Kidney (tissue), 14 donors: Measurements from ENCODE around the gene SELPLG. TPM values are rescaled to one million over a fixed set of nuclear protein-coding genes. Genes with fewer than 3 reads are reported as not detected.
"Not testable (repeated sequence)": the region's sequence is repeated elsewhere in the genome, so short reads cannot be mapped to it uniquely, and the experiment has no call there.

ENCODE experiments used
- DNase-seq, 5 donors: peaks; one replicate each; pipeline ENCODE4 v3.0.0-alpha.2; 2013 to 2020
- FAIRE-seq: peaks from 2 replicates; lab custom pipeline; 2012; peaks lifted over from hg19 to GRCh38; lab: Jason Lieb, UNC
- H3K27ac ChIP-seq, 2 donors: one replicate each; pipeline ENCODE4 v1.7.0; 2013; ENCODE audit warnings: low read depth in 2 of 2, low read length in 2 of 2, inconsistent platforms in 1 of 2
- H3K27me3 ChIP-seq: one replicate; pipeline ENCODE4 v1.7.1; 2013; ENCODE audit warnings: low read length, inconsistent platforms; ENCODE audit not compliant: control insufficient read depth, insufficient read depth
- H3K36me3 ChIP-seq, 3 donors: one replicate each; pipeline versions ENCODE4 v1.7.0 to v1.7.1; 2013; ENCODE audit warnings: low read length in 3 of 3, control low read depth in 1 of 3, inconsistent platforms in 1 of 3; ENCODE audit not compliant: insufficient read depth in 3 of 3, control insufficient read depth in 2 of 3
- H3K4me1 ChIP-seq, 3 donors: one replicate each; pipeline versions ENCODE4 v1.7.0 to v1.7.1; 2013; ENCODE audit warnings: low read length in 3 of 3, inconsistent platforms in 1 of 3, low read depth in 1 of 3; ENCODE audit not compliant: control insufficient read depth in 2 of 3, insufficient read depth in 2 of 3
- H3K4me3 ChIP-seq, 3 donors: one replicate each; pipeline versions ENCODE4 v1.7.0 to v1.8.1; 2013; ENCODE audit warnings: low read length in 3 of 3, control low read depth in 1 of 3, inconsistent platforms in 1 of 3
- H3K9ac ChIP-seq, 3 donors: one replicate each; pipeline versions ENCODE4 v1.7.0 to v1.7.1; 2013; ENCODE audit warnings: low read length in 3 of 3, control low read depth in 1 of 3, inconsistent platforms in 1 of 3
- H3K9me3 ChIP-seq, 3 donors: one replicate each; pipeline versions ENCODE4 v1.7.0 to v1.7.1; 2013; ENCODE audit warnings: low read length in 3 of 3, control low read depth in 1 of 3, inconsistent platforms in 1 of 3; ENCODE audit not compliant: control insufficient read depth in 2 of 3, insufficient read depth in 1 of 3
- CTCF ChIP-seq: IDR thresholded peaks from 3 replicates; pipeline ENCODE4 v1.5.1; 2012; ENCODE audit warnings: mild to moderate bottlenecking, moderate library complexity, borderline replicate concordance; ENCODE audit not compliant: insufficient read depth; ENCODE audit errors: extremely low read depth
- intact Hi-C: fragments of 100-400 bp; cut with DNase I; formaldehyde crosslinking; loops from one replicate; pipeline ENCODE4 v1.11.1; 2022
- polyA plus RNA-seq: library from polyadenylated mRNA; stranded (reverse); fragments of 350-450 nt; fragmentation: Illumina TruSeq; extraction: RNeasy Lipid Tissue Mini Kit (QIAGEN cat#74804); gene quantifications from one replicate; pipeline ENCODE4 v1.2.3, GENCODE V29; 2014; ENCODE audit warnings: low read depth, low replicate concordance; ENCODE audit not compliant: insufficient read depth
- total RNA-seq: library from RNA; stranded (reverse); fragmentation: NEBNext Ultra II Directional; extraction: Animal tissue kit (Norgen Biotek cat#: 25700); gene quantifications from one replicate; pipeline ENCODE4 v1.2.1, GENCODE V29; 2021
- donor health status: control.
- donor health status: control.
- donor health status: control.
- donor health status: control.
- donor health status: control.
- donor health status: DM: yes; HTN: yes; CAD: no.
- donor health status: Normal renal cell carcinoma (clear cell type).

Gene SELPLG
- total and polyA plus RNA-seq, 2 donors from 2014 or later: 3.7 to 14.3 TPM

GRCh38 chr12:108657130-108657745 is 23.5 kb upstream of the SELPLG start:
- Histone ChIP-seq H3K36me3 (peaks cover 2 to 14% (median 12%) of the 10 kb centered on the region in 3 donors), H3K27me3 (no peaks in the 10 kb centered on the region), H3K9ac (no peak overlapping the region), H3K27ac (no peak overlapping the region), H3K9me3 (no peaks in the 10 kb centered on the region), H3K4me1 (no peaks in the 10 kb centered on the region), H3K4me3 (no peak overlapping the region)
- no peak for TF ChIP-seq CTCF
- FAIRE-seq: no peak
- intact Hi-C loops: no loop called here
- DNase-seq: no peak

DNA sequence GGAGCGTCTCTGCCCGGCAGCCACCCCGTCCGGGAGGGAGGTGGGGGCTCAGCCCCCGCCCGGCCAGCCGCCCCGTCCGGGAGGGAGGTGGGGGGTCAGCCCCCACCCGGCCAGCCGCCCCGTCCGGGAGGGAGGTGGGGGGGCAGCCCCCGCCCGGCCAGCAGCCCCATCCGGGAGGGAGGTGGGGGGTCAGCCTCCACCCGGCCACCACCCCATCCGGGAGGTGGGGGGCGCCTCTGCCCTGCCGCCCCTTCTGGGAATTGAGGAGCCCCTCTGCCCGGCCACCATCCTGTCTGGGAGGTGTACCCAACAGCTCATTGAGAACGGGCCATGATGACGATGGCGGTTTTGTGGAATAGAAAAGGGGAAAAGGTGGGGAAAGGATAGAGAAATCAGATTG is 22.6 kb upstream of the SELPLG start:
- H3K4me1 ChIP-seq, H3K27me3 ChIP-seq, H3K4me3 ChIP-seq, DNase-seq, H3K27ac ChIP-seq, H3K9ac ChIP-seq, intact Hi-C loops, FAIRE-seq, H3K9me3 ChIP-seq: not testable (repeated sequence)
- peaks cover 2 to 15% (median 14%) of the 10 kb centered on the region in 3 donors for H3K36me3 ChIP-seq

- H3K27me3 ChIP-seq, intact Hi-C loops, DNase-seq, H3K4me1 ChIP-seq, H3K9me3 ChIP-seq, H3K27ac ChIP-seq, H3K4me3 ChIP-seq, FAIRE-seq, H3K9ac ChIP-seq: not testable (repeated sequence)
- peaks cover 2 to 15% (median 14%) of the 10 kb centered on the region in 3 donors for H3K36me3 ChIP-seq
These were observed 22.1 kb upstream of the SELPLG start for GRCh38 chr12:108655812-108656175.

DNA sequence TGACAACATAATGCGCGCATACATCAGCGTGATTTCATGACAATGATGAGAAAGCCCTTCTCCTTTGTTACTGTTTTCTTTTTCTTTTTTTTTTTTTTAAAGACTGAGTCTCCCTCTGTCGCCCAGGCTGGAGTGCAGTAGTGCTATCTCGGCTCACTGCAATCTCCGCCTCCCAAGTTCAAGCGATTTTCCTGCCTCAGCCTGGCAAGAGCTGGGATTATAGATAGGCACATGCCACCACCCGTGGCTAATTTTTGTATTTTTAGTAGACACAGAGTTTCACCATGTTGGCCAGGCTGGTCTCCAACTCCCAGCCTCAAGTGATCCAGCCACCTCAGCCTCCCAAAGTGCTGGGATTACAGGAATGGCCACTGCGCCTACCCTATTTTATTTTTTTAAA is 20.9 kb upstream of the SELPLG start:
- H3K27ac ChIP-seq, FAIRE-seq, H3K9ac ChIP-seq, H3K9me3 ChIP-seq, DNase-seq, H3K27me3 ChIP-seq, H3K4me3 ChIP-seq, intact Hi-C loops, H3K4me1 ChIP-seq: not testable (repeated sequence)
- H3K36me3 ChIP-seq: peaks cover 2 to 15% (median 14%) of the 10 kb centered on the region in 3 donors

GRCh38 chr12:108653922-108654321 is 20.2 kb upstream of the SELPLG start:
- Histone ChIP-seq H3K27me3 (no peaks in the 10 kb centered on the region), H3K27ac (no peak overlapping the region), H3K4me1 (no peaks in the 10 kb centered on the region), H3K4me3 (no peak overlapping the region), H3K36me3 (peaks cover 2 to 15% (median 14%) of the 10 kb centered on the region in 3 donors), H3K9ac (no peak overlapping the region), H3K9me3 (no peaks in the 10 kb centered on the region)
- no peak for FAIRE-seq
- no peak for TF ChIP-seq CTCF
- intact Hi-C loops: no loop called here
- DNase-seq: no peak
